ENCODE measurements around the gene AKAP1. TPM values are rescaled to one million over a fixed set of nuclear protein-coding genes. Genes with fewer than 3 reads are reported as not detected.
A peak's percentile ranks its signal among the peaks of the same experiment; 100 is the strongest.

AKAP1 gene
- 26.4 to 30.7 TPM (median 27.5 TPM) in 3 replicates for total RNA-seq

- H3K9me3 Mint-ChIP-seq: no peaks in the 10 kb centered on the region
- H3K4me3 Mint-ChIP-seq: peak within 1 kb of the TSS; percentile 90
- DNase-seq (ENCODE audit: low spot score in 2 of 2, unreplicated experiment in 2 of 2): peak; percentile 95 to 97
- H3K4me1 Mint-ChIP-seq: peaks cover 30% of the 10 kb centered on the region
- H3K36me3 Mint-ChIP-seq: no peaks in the 10 kb centered on the region
- H3K27me3 Mint-ChIP-seq (ENCODE audit: low read depth): no peaks in the 10 kb centered on the region
- TF ChIP-seq CTCF (IDR thresholded peaks at IDR 0.05; ENCODE audit: unreplicated experiment): peak; percentile 6
- peak within 1 kb of the TSS; percentile 97 for H3K27ac Mint-ChIP-seq
These were observed at the start of gene AKAP1 for GRCh38 chr17:57084802-57085447. Gene AKAP1 (plus strand): TSS chr17:57085246. CDS start chr17:57105465, 20,219 bp downstream.

- H3K36me3 Mint-ChIP-seq: no peaks in the 10 kb centered on the region
- TF ChIP-seq CTCF (IDR thresholded peaks at IDR 0.05; ENCODE audit: unreplicated experiment): no peak
- H3K4me3 Mint-ChIP-seq: no peak overlapping the region
- H3K4me1 Mint-ChIP-seq: peaks cover 20% of the 10 kb centered on the region
- DNase-seq (ENCODE audit: low spot score in 2 of 2, unreplicated experiment in 2 of 2): no peak
- peaks cover 12% of the 10 kb centered on the region for H3K27me3 Mint-ChIP-seq (ENCODE audit: low read depth)
- H3K9me3 Mint-ChIP-seq: no peaks in the 10 kb centered on the region
- H3K27ac Mint-ChIP-seq: no peak overlapping the region
These were observed 49.0 kb upstream of the AKAP1 start for GRCh38 chr17:57035971-57036481.

GRCh38 chr17:57037411-57037810 is 47.6 kb upstream of the AKAP1 start:
- Mint-ChIP-seq H3K4me1 (peaks cover 19% of the 10 kb centered on the region), H3K27ac (no peak overlapping the region)

GRCh38 chr17:57038486-57038885 is 46.6 kb upstream of the AKAP1 start:
- no peak for DNase-seq (ENCODE audit: low spot score in 2 of 2, unreplicated experiment in 2 of 2)
- Mint-ChIP-seq H3K9me3 (no peaks in the 10 kb centered on the region), H3K36me3 (no peaks in the 10 kb centered on the region), H3K4me1 (peaks cover 10% of the 10 kb centered on the region), H3K4me3 (no peak overlapping the region), H3K27ac (no peak overlapping the region), H3K27me3 (ENCODE audit: low read depth) (peaks cover 17% of the 10 kb centered on the region)
- no peak for TF ChIP-seq CTCF (IDR thresholded peaks at IDR 0.05; ENCODE audit: unreplicated experiment)

More at GRCh38 chr17:57037411-57037810, 47.6 kb upstream of the AKAP1 start:
- Mint-ChIP-seq H3K9me3 (no peaks in the 10 kb centered on the region), H3K36me3 (no peaks in the 10 kb centered on the region), H3K27me3 (ENCODE audit: low read depth) (peaks cover 14% of the 10 kb centered on the region), H3K4me3 (no peak overlapping the region)
- TF ChIP-seq CTCF (IDR thresholded peaks at IDR 0.05; ENCODE audit: unreplicated experiment): no peak
- DNase-seq (ENCODE audit: low spot score in 2 of 2, unreplicated experiment in 2 of 2): no peak

GRCh38 chr17:57040571-57040970 is 44.5 kb upstream of the AKAP1 start:
- H3K9me3 Mint-ChIP-seq: no peaks in the 10 kb centered on the region
- no peak for TF ChIP-seq CTCF (IDR thresholded peaks at IDR 0.05; ENCODE audit: unreplicated experiment)
- H3K4me1 Mint-ChIP-seq: peaks cover 5% of the 10 kb centered on the region
- H3K4me3 Mint-ChIP-seq: no peak overlapping the region
- DNase-seq (ENCODE audit: low spot score in 2 of 2, unreplicated experiment in 2 of 2): no peak
- H3K36me3 Mint-ChIP-seq: no peaks in the 10 kb centered on the region
- H3K27ac Mint-ChIP-seq: no peak overlapping the region
- peaks cover 17% of the 10 kb centered on the region for H3K27me3 Mint-ChIP-seq (ENCODE audit: low read depth)
